HG02588 (cell line): ENCODE measurements around the gene GREB1.

Experiments used
- ATAC-seq: cut with Tn5 transposase; IDR thresholded peaks from one replicate; pipeline ENCODE4 v1.9.1; 2021; ENCODE audit warnings: mild to moderate bottlenecking, moderate library complexity; ENCODE audit not compliant: unreplicated experiment

The GREB1 gene

DNA sequence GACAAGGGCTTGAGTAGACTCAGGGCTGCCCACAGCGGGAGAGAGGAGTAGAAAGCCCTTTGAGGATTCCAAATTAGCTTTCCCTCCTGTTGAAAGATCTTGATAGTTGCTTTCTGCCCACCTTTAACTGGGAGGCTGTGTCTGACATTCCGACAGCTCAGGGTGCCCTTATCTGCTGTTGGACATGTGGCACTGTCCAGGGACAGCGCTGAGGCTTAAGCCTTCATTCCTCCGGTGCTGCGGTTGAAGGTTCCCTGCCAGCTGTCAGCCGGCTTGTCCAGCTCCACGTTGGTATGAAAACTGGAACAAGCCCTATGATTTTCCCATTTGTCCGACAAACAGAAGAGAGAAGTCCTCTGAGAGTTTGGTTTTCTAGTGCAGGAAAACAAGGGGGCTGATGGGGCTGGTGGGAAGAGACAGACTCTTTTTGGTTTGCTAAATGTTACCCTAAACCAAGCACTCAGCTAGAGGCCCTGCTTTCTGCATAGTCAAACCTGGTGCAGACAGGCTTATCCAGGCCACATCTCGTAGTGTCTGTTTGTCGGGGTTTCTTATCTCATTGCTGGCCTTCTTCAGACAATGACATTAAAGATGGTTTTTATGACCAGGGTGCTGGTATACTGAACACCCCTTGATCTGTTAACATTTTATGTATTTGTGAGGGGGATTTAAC, 24.5 kb downstream of the GREB1 start:
- no peak for ATAC-seq

DNA sequence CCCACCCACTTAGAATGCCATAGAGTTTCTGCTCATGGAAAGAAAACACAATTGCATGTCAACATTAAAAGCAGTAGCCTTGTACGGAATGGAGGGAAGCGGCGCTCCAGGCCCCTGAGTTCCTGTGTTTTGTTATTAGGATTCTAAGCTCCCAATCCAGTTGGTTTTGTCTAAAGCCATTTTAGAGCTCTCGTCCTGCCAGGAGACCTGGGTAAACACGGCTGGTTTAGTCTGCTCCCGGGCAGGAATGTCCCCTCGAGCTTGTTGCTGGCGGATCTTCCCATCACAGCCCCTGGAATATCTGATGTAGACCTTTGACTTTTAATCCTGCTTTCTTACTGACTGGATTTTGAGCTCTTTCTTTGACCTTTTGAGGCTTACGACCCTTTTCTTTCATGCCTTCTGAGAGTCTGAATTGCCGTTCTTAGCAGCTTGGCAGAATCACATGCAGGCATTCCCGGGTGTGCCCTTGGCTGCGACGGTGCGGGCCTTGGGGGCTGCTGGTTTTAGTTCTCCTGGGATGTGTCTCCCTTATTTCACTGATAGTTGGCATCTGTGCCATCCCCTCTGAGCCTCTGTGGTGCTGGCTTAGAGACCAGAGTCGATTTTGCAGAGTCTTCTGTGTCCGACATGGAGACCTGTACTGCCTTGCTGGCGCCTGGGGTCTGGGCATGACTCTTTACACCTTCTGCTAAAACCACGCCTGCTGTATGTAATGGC, 25.4 kb downstream of the GREB1 start:
- no peak for ATAC-seq

DNA sequence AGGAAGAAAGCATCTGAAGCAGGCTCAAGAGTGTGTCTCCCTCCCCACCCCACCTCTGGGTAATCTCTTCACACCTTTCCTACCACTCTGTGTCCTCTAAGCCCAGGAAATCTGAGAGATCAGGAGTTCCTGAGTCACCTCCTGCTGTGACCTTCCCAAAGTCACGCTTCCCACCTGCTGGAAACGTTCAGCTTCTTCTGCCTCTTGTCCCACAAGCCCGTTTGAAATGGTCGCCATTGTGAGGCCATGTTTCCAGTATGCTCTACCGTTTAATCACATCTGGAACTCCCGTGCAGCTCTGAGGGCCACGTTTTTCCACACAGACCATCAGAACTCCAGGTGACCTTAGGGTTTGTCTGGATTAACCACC, 25.9 kb downstream of the GREB1 start:
- ATAC-seq, result no peak

DNA sequence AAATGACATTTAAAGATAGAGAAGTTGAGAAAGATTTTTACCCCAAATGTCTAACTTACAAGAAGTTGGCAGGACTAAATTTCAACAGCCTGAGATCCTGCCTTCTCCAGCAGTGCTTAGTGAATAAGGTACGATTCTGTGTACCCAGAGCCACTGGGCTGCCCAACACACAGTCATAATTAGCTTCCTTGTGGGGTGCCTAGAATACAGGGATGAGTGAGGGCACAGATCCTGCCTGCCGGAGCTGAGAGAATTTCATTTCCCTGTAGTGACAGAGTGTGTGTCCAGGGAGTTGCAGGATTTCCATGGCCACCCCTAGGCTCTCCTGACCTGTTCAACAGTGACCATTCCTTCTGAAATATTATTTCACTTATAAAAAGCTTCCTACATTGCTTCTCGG, 27.0 kb downstream of the GREB1 start:
- ATAC-seq, result no peak

DNA sequence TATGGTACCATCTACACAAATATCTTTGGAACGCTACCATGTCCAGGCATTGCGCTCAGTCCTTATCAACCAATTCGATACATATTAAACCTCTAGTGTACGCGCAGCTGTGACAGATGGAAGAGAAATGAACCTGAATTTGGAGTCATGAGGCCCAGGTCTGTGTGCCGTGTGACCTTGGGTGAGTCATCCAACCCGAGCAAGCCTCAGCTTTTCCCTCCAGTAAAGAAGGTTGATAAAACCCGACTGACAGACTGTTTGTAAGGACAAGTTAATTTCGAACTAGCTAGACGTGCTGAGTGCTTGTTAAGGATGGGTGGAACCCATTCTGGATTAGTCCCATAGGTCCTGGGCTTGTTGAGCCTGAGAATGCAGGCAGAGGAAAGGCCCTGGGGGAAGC, 28.2 kb downstream of the GREB1 start:
- ATAC-seq, result no peak

DNA sequence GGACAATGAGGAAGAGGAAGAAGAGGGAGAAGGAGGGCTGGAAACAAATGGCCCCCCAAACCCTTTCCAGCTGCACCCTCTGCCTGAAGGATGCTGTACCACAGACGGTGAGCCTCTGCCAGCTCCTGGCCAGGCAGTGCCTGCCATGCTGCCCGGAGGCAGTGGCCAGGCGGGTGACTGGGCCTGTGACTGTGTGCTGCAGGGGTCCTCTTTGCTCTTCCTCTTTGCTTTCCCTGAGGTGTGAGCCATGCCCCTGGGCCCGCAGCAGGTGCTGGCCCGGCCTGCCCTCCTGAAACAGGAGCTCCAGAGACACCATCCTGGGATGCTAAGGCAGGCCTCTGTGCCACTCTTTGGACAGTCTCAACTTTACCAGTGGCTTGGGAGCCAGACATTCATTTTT, 28.6 kb downstream of the GREB1 start:
- ATAC-seq, result no peak

DNA sequence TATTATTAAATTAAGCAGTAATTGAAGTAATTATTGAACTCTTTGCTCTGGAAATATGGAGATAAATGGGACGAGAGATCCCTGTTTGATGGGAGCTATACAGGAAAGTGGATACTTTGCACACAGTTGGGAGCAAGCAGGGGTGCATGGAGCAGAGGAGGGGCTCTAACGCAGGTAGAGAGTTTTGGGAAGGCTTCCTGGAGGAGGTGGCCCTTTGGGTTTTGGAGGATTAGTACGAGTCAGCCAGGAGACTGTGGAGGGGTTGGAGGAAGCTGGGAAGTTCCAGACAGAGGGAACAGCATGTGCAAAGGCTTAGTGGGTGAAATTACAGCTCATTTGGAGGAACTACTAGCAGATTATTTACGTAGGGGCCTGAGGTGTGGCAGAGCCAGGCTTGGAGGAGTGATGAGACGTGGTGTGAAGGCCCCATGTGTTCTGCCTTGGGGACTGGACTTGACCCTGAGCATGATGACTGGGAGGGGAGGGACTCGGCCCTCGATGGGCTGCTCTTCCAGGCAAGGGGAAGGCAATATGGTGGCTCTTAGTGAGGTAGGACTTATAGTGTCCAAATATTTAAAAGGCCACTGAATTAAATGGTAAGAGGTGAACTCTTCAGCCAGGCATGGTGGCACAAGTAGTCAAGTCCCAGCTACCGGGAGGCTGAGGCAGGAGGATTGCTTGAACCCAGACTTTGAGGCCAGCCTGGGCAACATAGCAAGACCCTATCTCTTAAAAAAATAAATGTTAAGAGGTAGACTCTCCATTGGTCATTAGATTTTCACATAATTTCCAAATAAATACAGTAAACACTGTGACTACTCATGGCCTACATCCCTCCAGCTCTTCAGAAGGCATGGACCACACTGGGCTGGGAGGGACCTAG, 30.2 kb downstream of the GREB1 start:
- no peak for ATAC-seq

DNA sequence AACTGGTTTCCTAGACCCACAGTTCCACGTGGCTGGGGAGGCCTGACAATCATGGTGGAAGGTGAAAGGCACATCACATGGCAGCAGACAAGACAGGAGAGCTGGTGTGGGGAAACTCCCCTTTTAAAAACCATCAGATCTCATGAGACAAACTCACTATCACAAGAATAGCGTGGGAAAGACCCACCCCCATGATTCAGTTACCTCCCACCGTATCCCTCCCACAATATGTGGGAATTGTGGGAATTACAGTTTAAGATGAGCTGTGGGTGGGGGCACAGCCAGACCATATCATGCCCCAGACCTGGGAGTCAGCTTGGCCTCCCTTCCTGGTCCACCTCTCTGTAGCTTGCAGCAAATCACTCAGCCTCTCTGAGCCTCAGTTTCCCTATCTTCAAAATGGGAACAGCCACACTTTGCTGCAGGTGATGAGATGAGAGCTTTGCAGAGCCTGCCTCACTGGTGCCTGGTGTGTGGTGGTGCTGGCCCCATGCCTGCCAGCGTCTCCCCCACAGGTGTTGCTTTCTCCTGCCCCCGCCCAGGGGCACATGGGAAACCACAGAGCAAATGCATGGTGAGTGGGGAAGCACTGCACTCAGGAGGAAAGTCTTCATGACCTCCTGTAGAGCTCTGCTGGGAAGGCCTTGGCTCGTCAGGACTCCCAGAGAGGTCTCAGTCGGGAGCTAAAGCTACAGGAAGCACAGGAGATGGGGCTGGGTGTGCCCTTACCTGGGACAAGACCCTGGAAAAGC, 31.1 kb downstream of the GREB1 start:
- ATAC-seq, result no peak

DNA sequence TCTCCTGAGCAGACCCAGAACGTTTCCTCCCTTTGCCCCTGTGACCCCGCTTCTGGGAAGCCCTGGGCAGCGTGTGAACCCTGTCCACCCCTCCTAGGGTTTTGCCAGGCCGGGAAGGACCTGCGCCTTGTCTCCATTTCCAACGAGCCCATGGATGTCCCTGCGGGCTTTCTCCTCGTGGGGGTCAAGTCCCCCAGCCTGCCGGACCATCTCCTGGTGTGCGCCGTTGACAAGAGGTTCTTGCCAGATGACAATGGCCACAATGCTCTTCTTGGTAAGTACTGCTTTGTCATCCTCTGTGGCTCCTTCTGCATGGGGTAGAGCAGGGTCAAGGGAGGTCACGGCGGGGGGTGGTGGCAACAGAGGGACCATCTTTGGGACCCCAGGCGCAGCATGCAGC, 32.5 kb downstream of the GREB1 start:
- ATAC-seq, result no peak

DNA sequence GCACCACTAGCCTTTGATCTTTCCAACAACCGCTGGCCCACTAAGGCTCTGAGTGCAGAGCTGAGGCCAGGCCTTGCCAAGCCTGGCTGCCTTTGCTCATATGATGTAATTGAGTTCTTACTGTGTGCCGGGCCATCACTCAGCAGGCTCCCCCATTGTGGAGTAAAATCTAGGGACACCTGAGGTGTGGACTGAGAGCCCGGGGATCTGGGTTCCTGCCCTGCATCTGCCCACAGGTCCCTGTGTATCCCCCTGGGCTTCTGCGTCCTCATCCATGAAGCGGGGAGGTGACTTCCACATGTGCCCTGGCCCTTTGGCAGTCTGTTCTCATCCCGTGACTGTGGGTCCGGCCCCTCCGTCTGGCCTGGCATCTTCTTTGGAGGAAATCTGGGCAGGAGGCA, 33.8 kb downstream of the GREB1 start:
- ATAC-seq, result no peak

DNA sequence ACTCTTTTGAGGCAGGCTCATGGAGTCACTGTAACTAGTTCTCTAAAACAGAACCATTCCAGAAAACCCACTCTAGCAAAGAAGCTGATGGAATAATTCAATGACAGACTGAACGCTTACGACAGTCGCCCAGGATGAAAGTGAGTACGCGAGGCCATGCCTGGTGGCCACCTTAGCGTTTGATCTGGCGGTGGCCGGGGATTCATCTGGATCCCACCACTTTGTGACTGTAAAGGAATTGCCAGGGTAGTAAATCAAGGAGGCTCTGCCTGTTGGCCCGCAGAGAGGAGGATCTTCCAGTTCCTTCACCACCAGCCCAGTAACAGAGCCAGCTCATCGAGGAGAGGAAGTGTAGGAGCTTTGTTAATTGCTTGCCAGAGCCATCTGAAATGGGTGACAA, 34.6 kb downstream of the GREB1 start:
- no peak for ATAC-seq

DNA sequence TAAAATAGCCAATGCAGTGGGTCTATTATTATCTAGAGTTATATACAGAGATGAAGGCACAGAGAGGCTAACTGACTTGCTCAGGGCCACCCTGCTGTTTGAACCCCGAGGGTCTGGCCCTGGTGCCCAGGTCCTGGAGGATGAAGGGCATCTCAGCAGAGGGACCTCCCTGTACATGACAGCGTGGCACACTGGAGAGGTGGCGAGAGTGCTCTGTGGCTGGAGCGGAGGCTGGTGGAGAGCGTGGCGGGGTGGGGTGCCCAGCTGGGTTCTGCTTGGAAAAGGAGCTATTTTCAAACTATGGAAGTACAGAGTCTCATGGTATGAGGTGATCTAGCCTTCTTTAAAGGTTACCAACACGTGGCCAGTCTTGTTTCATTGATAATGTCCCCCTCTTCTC, 35.8 kb downstream of the GREB1 start:
- ATAC-seq, result no peak

DNA sequence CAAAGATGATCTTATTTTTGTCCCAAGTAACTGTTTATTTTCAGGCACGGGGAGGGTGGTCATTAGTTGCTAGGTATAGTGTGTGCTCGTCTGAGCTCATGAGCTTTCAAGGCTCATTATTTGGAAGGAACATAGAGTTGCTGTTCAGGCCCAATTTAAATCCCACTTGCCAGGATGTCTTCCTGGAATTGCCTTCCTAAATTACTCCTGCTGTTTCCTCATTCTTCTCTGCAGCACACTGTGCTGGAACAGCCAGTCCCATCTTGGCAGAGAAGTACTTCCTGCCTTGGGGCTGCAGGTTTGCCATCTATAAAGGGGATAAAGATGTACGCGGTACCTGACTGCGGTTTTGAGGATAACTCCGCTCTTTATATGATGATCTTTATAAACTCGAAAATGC, 37.3 kb downstream of the GREB1 start:
- no peak for ATAC-seq

DNA sequence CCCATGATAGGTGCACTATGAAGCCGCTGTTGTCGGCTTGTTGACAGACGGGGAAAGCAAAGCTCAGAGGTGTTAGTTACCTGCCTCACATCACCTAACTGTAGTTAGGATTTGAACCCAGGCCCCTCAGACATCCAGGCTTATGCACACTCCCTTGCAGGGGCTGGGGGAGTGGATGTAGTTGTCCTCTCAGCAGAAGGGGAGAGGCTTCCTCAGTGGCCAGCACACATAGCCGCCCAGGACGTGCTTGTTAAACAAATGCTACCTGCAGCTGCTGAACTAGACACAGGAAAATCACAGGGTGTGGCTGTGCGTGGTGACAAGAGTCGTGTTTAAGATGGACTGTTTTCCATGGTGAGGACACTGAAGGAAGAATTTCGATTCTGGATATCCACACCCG, 39.2 kb downstream of the GREB1 start:
- ATAC-seq, result no peak

DNA sequence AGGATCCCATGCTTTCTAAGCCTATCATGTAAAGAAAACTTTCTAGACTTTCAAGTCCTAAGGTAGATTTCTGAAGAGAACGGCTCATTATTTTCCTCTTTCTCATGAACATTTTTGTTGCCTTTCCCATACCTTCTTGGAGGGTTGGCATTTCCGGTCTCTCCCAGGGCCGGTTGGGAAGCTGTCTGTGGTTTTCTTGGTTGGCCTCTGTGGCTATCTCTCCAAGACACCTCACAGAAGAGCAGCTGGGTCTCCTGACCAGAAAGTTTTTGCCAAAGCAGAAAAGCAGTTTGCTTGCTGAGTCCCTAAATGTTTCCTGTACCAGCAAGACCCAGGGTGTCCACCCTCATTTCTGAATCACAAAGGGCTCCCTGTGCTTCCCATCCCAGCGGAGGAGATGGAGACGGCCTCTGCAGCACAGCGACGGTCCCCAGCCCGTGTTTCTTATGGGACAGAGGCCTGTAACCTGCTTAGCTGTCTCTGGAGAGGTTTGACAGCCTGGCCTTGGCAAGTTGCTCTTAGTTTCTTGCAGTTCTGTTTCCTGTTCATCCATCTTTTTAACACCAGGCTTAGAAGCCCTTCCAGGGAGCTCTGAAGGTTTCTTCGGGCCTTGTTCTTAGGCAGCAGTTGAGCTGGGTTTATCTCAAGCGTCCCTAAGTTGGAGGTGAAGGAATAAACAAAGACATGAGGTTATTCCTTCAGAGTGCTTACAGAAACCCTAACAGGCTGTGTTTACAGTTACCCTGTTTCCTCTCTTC, 39.8 kb downstream of the GREB1 start:
- no peak for ATAC-seq

DNA sequence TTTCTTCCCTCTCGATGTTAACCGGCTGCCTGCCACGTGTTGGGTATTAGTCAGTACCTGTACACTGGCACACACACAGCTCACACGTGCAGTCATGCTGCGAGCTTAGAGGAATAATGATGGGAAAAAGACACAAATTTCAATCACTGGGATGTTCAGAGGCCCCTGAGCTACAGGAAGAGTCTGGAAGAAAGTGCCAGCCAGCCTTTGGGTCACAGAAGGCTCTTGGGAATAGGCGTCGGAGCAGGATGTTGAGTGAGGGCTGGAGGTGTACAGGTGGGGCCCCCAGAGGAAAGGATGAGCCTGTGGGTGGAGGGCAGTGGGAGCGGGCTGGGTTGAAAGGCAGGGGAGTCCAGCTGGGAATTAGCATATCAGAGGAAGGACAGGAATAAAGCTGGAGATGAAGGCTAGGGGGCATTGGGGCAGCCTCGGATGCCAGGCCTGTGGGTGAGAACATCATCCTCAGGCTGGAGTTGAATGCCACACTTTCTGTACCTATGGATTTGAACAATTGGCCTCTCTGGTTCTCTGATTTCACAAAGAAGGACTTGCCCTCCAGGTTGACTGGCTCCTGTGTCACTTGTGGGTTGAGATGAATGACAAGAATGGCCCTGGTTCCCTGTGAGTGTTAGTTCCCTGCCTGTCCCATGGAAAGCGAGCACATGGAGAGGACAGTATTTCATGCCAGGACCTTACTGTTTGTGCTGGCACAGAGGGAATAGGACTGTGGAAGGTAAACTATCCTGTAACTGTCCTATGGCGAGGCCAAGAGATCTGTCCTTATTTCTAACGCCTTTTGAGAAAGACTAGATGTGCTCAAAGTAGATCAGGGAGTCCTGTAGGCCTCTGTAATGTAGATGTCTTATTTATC, 40.6 kb downstream of the GREB1 start:
- no peak for ATAC-seq

DNA sequence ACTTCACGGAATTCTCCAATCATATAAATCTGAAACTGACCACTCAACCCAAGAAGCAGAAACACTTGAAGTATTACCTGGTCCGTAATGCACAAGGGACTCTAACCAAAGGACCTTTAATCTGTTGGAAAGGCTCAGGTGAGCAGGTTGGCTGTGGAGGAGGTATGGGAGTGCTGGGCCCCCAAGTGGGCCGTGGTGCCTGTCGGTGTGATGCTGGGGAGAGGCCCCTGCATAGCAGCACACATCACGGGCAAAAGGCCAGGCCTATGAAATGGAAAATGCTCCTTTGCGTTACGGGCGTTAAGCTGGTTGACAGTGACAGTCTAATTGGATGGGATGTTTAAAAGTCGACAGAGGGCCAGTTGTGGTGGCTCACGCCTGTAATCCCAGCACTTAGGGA, 42.6 kb downstream of the GREB1 start:
- no peak for ATAC-seq

DNA sequence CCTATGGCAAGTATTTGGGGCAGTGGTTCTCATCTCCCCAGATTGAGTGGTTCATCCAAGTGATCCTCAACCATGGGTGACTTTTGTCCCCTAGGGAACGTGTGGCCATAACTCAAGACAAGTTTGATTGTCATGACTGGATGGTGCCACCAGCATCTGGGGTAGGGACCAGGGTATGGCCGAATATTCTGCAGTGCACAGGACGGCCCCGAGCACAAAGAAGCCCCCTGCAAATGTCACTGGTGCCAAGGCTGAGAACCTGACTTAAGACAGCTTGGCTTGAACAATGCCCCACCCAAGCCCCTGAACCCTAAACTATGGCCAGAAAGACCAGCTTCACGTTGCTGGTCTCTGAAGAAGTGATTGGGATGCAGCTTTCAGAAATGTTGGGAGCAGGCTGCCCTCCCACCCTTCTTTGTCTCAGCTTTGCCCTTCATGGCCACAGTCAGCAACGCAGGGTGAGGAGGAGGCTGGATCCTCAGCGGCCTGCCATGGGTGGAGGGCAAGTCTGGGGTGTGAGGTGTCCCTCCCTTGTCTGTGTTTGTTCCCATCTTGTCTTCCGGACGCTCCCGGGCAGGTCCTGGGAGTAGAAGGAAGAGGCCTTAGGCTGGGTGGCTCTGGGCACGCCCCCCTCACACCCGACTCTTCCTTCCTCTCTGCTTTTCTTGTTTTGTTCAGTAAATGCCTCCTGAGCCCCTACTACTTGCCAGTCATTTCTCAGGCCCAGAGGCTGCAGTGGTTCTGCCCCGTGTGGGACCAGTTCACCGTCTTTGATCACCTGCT, 43.4 kb downstream of the GREB1 start:
- no peak for ATAC-seq
